B cell (primary cell): ENCODE data around the gene MPP2. TPM values are rescaled to one million over a fixed set of nuclear protein-coding genes. Genes with fewer than 3 reads are reported as not detected.

Experiments used
- ATAC-seq: fragments of 200-7000 bp; cut with Tn5 transposase; one replicate; pipeline ENCODE4 v1.10.0; 2021; ENCODE audit warnings: low read depth, mild to moderate bottlenecking, moderate number of reproducible peaks, moderate library complexity
- CTCF ChIA-PET: fragments of 350-600 bp; sonication (Branson Sonifier 250); formaldehyde crosslinking; loops from one replicate; lab custom pipeline; 2021; ENCODE audit warnings: antibody characterized with exemption, inconsistent platforms; lab: Charles Lee
- POLR2A ChIA-PET: fragments of 350-600 bp; sonication (Branson Sonifier 250); formaldehyde crosslinking; loops from one replicate; lab custom pipeline; 2021; ENCODE audit warnings: antibody characterized with exemption; lab: Charles Lee
- DNase-seq: peaks from one replicate; pipeline ENCODE4 v3.0.0; 2013
- H2AFZ ChIP-seq: 2 replicates; pipeline ENCODE4 v1.6.1; 2012; ENCODE audit warnings: mild to moderate bottlenecking, low read depth, low read length; ENCODE audit not compliant: insufficient read depth, poor library complexity, severe bottlenecking
- H3K27ac ChIP-seq, 2 donors: 1 replicate in 1 of 2; 2 replicates in 1 of 2; pipeline ENCODE4 v1.5.1; 2012 to 2013; ENCODE audit warnings: low read length in 2 of 2, mild to moderate bottlenecking in 2 of 2, moderate library complexity in 1 of 2
- H3K27me3 ChIP-seq, 4 experiments: fragments of 200-600 bp in 1 of 4; sonication (generic) in 1 of 4; replicated peaks in 1 of 4; 1 replicate in 2 of 4; 2 replicates in 2 of 4; pipeline versions ENCODE4 v1.6.1 to v1.7.0; 2013 to 2016; ENCODE audit warnings: low read length in 3 of 4, mild to moderate bottlenecking in 2 of 4, mixed read lengths in 1 of 4, moderate library complexity in 1 of 4; ENCODE audit not compliant: insufficient read depth in 4 of 4, control insufficient read depth in 3 of 4; ENCODE audit errors: control extremely low read depth in 1 of 4
- H3K36me3 ChIP-seq, 2 experiments: replicated peaks in 1 of 2; 1 replicate in 1 of 2; 2 replicates in 1 of 2; pipeline versions ENCODE4 v1.6.1 to v1.7.1; 2013; ENCODE audit warnings: low read length in 1 of 2; ENCODE audit not compliant: insufficient read depth in 2 of 2, control insufficient read depth in 1 of 2; ENCODE audit errors: control extremely low read depth in 1 of 2, extremely low read depth in 1 of 2
- H3K4me1 ChIP-seq, 2 donors: fragments of 200-600 bp in 1 of 2; sonication (generic) in 1 of 2; 1 replicate in 1 of 2; 2 replicates in 1 of 2; pipeline versions ENCODE4 v1.5.1 to v1.6.1; 2013 to 2017; ENCODE audit warnings: low read length in 2 of 2; ENCODE audit not compliant: control insufficient read depth in 2 of 2, insufficient read depth in 2 of 2
- H3K4me2 ChIP-seq: replicated peaks from 2 replicates; pipeline ENCODE3; 2012; ENCODE audit warnings: mild to moderate bottlenecking, low read depth, low read length; ENCODE audit not compliant: poor library complexity, severe bottlenecking
- H3K4me3 ChIP-seq, 5 experiments: fragments of 200-600 bp in 1 of 5; sonication (generic) in 1 of 5; 1 replicate in 3 of 5; 2 replicates in 2 of 5; pipeline versions ENCODE4 v1.5.1 to v1.7.0; 2011 to 2016; ENCODE audit warnings: low read length in 4 of 5, mild to moderate bottlenecking in 4 of 5, low read depth in 2 of 5, control low read depth in 1 of 5, moderate library complexity in 1 of 5; ENCODE audit not compliant: insufficient read depth in 1 of 5; ENCODE audit errors: control extremely low read depth in 1 of 5, extremely low read depth in 1 of 5
- H3K79me2 ChIP-seq: fragments of 200-600 bp; sonication (generic); one replicate; pipeline ENCODE4 v1.6.0; 2016; ENCODE audit warnings: low read length; ENCODE audit not compliant: control insufficient read depth, insufficient read depth
- H3K9ac ChIP-seq: fragments of 200-600 bp; sonication (generic); 2 replicates; pipeline ENCODE4 v1.6.1; 2017; ENCODE audit warnings: mild to moderate bottlenecking, low read length, moderate library complexity
- H3K9me3 ChIP-seq, 3 donors: one replicate each; pipeline versions ENCODE4 v1.6.1 to v1.7.1; 2013; ENCODE audit warnings: low read length in 2 of 3; ENCODE audit not compliant: control insufficient read depth in 2 of 3, insufficient read depth in 1 of 3; ENCODE audit errors: control extremely low read depth in 1 of 3
- H4K20me1 ChIP-seq: 2 replicates; pipeline ENCODE4 v1.6.0; 2012; ENCODE audit warnings: mild to moderate bottlenecking, low read length; ENCODE audit not compliant: insufficient read depth, control insufficient read depth, poor library complexity, severe bottlenecking
- H3K27ac Mint-ChIP-seq: one replicate; pipeline ENCODE4 v1.8.0; 2021; ENCODE audit warnings: mixed read lengths
- H3K27me3 Mint-ChIP-seq: one replicate; pipeline ENCODE4 v1.8.0; 2021; ENCODE audit warnings: mixed read lengths
- H3K4me1 Mint-ChIP-seq: one replicate; pipeline ENCODE4 v1.8.0; 2021; ENCODE audit warnings: mixed read lengths
- H3K4me3 Mint-ChIP-seq: one replicate; pipeline ENCODE4 v1.8.0; 2021; ENCODE audit warnings: mixed read lengths
- H3K9me3 Mint-ChIP-seq: one replicate; pipeline ENCODE4 v1.8.0; 2022; ENCODE audit warnings: mixed read lengths; ENCODE audit not compliant: insufficient read depth
- EZH2 ChIP-seq: IDR thresholded peaks from 2 replicates; pipeline ENCODE4 v1.6.1; 2012; ENCODE audit warnings: borderline replicate concordance, low read depth, mild to moderate bottlenecking, moderate library complexity, low read length; ENCODE audit not compliant: insufficient read depth, poor library complexity, severe bottlenecking
- WGBS: methylation state at CpG from one replicate; pipeline ENCODE4 v1.1.5; 2013; ENCODE audit warnings: missing lambda C conversion rate; ENCODE audit not compliant: insufficient coverage; 5-methylcytosine and 5-hydroxymethylcytosine counted together
- intact Hi-C: fragments of 100-400 bp; cut with micrococcal nuclease; formaldehyde crosslinking; loops from one replicate; pipeline ENCODE4 v1.10.0; 2022
- polyA plus RNA-seq: library from polyadenylated mRNA; depleted of rRNA; stranded (reverse); fragments of >200 nt; gene quantifications from 2 replicates; pipeline ENCODE4 v1.2.3, GENCODE V29; 2012
- total RNA-seq, 2 donors: library from RNA; stranded (reverse); fragments of 120-200 nt in 1 of 2; gene quantifications; 1 replicate in 1 of 2; 2 replicates in 1 of 2; pipeline versions ENCODE4 v1.2.3 to v1.2.4, GENCODE V29; 2013 to 2022
- TF ChIP-seq, protein P1 (sequence below): fragments of 200-600 bp; IDR thresholded peaks from one replicate; pipeline ENCODE4 v1.8.0; 2022; ENCODE audit warnings: antibody characterized with exemption, mild to moderate bottlenecking

Gene MPP2
- total and polyA plus RNA-seq, 2 donors (not counting 1 experiment from before 2014, with no cell fraction given), result 0.15 TPM; not detected in 1

DNA sequence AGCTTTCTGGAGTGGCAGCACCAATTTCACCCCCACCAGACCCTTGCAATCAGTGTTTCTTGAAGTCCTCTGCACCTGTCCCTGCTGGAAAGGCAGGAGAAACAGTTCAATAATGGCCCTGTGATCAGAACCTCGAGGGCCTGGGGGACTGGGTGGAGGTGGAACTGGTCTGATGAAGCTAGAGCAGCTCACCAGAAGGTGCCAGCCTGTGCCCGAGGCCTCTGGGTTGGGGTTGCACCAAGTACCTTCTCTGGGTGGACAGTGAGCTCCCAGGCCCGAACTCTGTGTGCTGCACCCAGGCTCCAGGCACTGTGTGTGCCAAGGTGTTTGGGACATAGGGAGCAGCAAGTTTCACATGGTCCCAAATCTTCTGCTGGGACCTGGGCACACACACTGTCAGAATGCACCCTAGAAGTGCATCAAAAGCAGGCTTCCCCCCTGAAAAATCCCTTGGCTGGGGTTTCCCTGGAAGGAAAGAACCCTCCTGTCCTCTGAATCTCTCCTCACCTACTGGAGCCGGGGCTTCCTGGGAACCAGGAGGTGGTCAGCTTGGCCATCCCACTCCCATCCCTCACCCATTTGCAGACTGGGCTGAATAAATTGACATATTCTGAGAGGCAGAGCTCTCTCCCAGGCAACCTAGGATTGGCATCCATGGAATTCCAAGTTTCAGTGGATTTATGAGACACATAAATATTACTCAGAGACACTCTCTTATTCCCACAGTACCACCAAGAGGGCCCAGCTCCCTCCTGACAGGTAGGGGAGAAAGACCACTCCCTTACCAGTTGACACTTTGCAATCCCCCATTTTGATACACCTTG is 43.0 kb downstream of the MPP2 start:
- POLR2A ChIA-PET, result interaction anchor here (0.7 kb wide), 1 partner anchor 728 kb away, joined by 3 read pairs; no protein-coding TSS in a partner anchor
- H3K27ac ChIP-seq, result no peak overlapping the region
- Mint-ChIP-seq H3K27me3 (peaks cover 46% of the 10 kb centered on the region), H3K4me1 (no peaks in the 10 kb centered on the region), H3K9me3 (peaks cover 2% of the 10 kb centered on the region), H3K27ac (no peak overlapping the region), H3K4me3 (no peak overlapping the region)
- intact Hi-C loops, result no loop called here
- no peaks in the 10 kb centered on the region for H4K20me1 ChIP-seq
- no peaks in the 10 kb centered on the region for H3K4me1 ChIP-seq
- H2AFZ ChIP-seq, result no peak overlapping the region
- CTCF ChIA-PET, result interaction anchor here (1.1 kb wide), 1 partner anchor 14 kb away, joined by 3 read pairs; no protein-coding TSS in a partner anchor
- no peak for DNase-seq
- 80% methylated on average over 4 of the region's 4 CpGs for WGBS
- peaks cover 0 to 10% (median 2%) of the 10 kb centered on the region in 4 experiments for H3K27me3 ChIP-seq
- H3K9ac ChIP-seq, result no peak overlapping the region
- no peak overlapping the region for H3K4me3 ChIP-seq
- H3K9me3 ChIP-seq, result peaks cover 0 to 7% (median 0%) of the 10 kb centered on the region in 3 donors
- no peak for TF ChIP-seq EZH2
- TF ChIP-seq, protein P1, sequence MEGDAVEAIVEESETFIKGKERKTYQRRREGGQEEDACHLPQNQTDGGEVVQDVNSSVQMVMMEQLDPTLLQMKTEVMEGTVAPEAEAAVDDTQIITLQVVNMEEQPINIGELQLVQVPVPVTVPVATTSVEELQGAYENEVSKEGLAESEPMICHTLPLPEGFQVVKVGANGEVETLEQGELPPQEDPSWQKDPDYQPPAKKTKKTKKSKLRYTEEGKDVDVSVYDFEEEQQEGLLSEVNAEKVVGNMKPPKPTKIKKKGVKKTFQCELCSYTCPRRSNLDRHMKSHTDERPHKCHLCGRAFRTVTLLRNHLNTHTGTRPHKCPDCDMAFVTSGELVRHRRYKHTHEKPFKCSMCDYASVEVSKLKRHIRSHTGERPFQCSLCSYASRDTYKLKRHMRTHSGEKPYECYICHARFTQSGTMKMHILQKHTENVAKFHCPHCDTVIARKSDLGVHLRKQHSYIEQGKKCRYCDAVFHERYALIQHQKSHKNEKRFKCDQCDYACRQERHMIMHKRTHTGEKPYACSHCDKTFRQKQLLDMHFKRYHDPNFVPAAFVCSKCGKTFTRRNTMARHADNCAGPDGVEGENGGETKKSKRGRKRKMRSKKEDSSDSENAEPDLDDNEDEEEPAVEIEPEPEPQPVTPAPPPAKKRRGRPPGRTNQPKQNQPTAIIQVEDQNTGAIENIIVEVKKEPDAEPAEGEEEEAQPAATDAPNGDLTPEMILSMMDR, result no peak
- no peak for ATAC-seq
- H3K36me3 ChIP-seq, result no peaks in the 10 kb centered on the region
- H3K4me2 ChIP-seq, result no peak overlapping the region
- H3K79me2 ChIP-seq, result no peaks in the 10 kb centered on the region

DNA sequence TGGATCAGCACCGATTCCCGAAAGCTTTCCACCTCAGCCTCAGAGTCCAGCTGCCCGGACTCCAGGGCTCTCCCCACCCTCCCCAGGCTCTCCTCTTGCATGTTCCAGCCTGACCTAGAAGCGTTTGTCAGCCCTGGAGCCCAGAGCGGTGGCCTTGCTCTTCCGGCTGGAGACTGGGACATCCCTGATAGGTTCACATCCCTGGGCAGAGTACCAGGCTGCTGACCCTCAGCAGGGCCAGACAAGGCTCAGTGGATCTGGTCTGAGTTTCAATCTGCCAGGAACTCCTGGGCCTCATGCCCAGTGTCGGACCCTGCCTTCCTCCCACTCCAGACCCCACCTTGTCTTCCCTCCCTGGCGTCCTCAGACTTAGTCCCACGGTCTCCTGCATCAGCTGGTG is 45.4 kb downstream of the MPP2 start:
- Histone ChIP-seq H3K27ac (no peak overlapping the region), H3K79me2 (no peaks in the 10 kb centered on the region), H3K9ac (no peak overlapping the region), H4K20me1 (no peaks in the 10 kb centered on the region), H3K9me3 (peaks cover 0 to 9% (median 0%) of the 10 kb centered on the region in 3 donors), H3K4me1 (no peaks in the 10 kb centered on the region), H3K4me2 (no peak overlapping the region), H2AFZ (no peak overlapping the region), H3K4me3 (no peak overlapping the region), H3K27me3 (peaks cover 0 to 17% (median 2%) of the 10 kb centered on the region in 4 experiments), H3K36me3 (no peaks in the 10 kb centered on the region)
- Mint-ChIP-seq H3K27me3 (peaks cover 34% of the 10 kb centered on the region), H3K9me3 (no peaks in the 10 kb centered on the region), H3K4me1 (no peaks in the 10 kb centered on the region), H3K27ac (no peak overlapping the region), H3K4me3 (no peak overlapping the region)
- 89% methylated on average over 6 of the region's 9 CpGs for WGBS
- no peak for TF ChIP-seq EZH2
- TF ChIP-seq, protein P1, result no peak
- CTCF ChIA-PET, result interaction anchor here (0.9 kb wide), 1 partner anchor 17 kb away, joined by 3 read pairs; no protein-coding TSS in a partner anchor
- DNase-seq (no peak), ATAC-seq (no peak)
- POLR2A ChIA-PET, result no interaction called here
- intact Hi-C loops, result no loop called here
